Effector memory CD4-positive, alpha-beta T cell (primary cell): ENCODE data around the gene SLC25A42.
A peak's percentile ranks its signal among the peaks of the same experiment; 100 is the strongest.
"Not testable (repeated sequence)": the region's sequence is repeated elsewhere in the genome, so short reads cannot be mapped to it uniquely, and the experiment has no call there.

ENCODE experiments used
- DNase-seq, 3 donors: peaks; one replicate each; pipeline ENCODE4 v3.0.0-alpha.2; 2020
- H3K27ac ChIP-seq: 2 replicates; pipeline ENCODE4 v1.7.0; 2013; ENCODE audit warnings: mild to moderate bottlenecking, low read length, moderate library complexity; ENCODE audit not compliant: insufficient read depth, poor library complexity, severe bottlenecking
- H3K27me3 ChIP-seq: replicated peaks from 2 replicates; pipeline ENCODE4 v1.7.0; 2013; ENCODE audit warnings: mild to moderate bottlenecking, low read length; ENCODE audit not compliant: insufficient read depth, control insufficient read depth, poor library complexity, severe bottlenecking
- H3K36me3 ChIP-seq: 2 replicates; pipeline ENCODE4 v1.7.0; 2013; ENCODE audit warnings: mild to moderate bottlenecking, low read length, moderate library complexity; ENCODE audit not compliant: control insufficient read depth, insufficient read depth
- H3K4me1 ChIP-seq: 2 replicates; pipeline ENCODE4 v1.7.0; 2013; ENCODE audit warnings: low read length, mild to moderate bottlenecking; ENCODE audit not compliant: control insufficient read depth, insufficient read depth, poor library complexity, severe bottlenecking
- H3K4me3 ChIP-seq: 2 replicates; pipeline ENCODE4 v1.7.0; 2013; ENCODE audit warnings: low read length, low read depth, mild to moderate bottlenecking; ENCODE audit not compliant: insufficient read depth, poor library complexity, severe bottlenecking
- H3K9me3 ChIP-seq: 2 replicates; pipeline ENCODE4 v1.7.0; 2013; ENCODE audit warnings: mild to moderate bottlenecking, low read length, moderate library complexity; ENCODE audit not compliant: control insufficient read depth

The SLC25A42 gene

GRCh38 chr19:19145281-19145680 is 81.5 kb downstream of the SLC25A42 start:
- H3K4me1 ChIP-seq, result no peaks in the 10 kb centered on the region
- no peak overlapping the region for H3K27ac ChIP-seq
- H3K9me3 ChIP-seq, result no peaks in the 10 kb centered on the region
- DNase-seq, result no peak
- no peaks in the 10 kb centered on the region for H3K27me3 ChIP-seq
- H3K4me3 ChIP-seq, result no peak overlapping the region
- H3K36me3 ChIP-seq, result peaks cover 16% of the 10 kb centered on the region

DNA sequence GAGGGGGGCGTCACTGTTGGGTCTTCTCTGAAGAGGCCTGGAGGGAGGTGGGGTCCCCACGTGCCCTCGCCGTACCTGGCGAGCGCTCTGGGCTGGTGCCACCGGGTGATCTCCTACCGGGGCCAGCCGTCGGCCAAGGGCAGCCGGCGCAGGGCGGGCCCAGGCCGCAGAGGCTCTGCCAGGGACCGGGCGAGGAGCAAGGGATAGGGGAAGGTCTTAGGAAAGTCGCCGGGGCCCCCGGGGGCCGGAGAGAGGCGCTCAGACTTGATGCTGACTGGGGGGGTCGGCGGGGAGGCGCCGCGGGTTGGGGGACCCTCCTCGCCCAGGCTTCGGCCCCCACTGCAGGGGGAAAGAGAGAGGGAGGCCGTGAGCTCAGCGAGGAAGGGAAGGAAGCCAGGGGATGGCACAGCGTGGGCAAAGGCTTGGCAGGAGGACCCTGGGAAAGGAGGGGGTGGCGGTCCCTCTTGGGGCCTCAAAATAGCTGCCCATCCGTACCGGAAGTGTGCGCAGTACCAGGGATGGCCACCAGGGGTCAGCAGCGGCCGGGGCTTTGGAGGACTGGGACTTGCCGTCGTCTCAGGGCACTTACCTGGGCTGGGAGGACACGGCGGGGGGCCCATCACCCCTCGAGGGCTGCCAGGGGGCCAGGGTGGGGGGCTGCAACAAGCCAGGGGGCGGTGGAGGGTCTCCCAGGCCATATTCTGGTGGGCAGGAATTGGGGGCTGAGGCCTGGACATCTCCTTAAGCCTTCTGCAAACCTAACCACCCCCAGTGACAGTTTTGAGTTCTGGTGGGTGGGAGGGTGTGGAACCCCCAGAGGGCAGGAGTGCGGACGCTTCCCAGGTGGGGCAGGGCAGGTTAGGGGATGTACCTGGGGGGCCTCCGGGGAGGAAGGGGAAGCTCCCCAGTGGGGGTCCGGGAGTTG is 82.2 kb downstream of the SLC25A42 start:
- H3K9me3 ChIP-seq, result no peaks in the 10 kb centered on the region
- no peak overlapping the region for H3K4me3 ChIP-seq
- no peak overlapping the region for H3K27ac ChIP-seq
- DNase-seq, result peak; percentile 67 to 77 (median 70)
- peaks cover 16% of the 10 kb centered on the region for H3K36me3 ChIP-seq
- H3K4me1 ChIP-seq, result no peaks in the 10 kb centered on the region
- H3K27me3 ChIP-seq, result no peaks in the 10 kb centered on the region

DNA sequence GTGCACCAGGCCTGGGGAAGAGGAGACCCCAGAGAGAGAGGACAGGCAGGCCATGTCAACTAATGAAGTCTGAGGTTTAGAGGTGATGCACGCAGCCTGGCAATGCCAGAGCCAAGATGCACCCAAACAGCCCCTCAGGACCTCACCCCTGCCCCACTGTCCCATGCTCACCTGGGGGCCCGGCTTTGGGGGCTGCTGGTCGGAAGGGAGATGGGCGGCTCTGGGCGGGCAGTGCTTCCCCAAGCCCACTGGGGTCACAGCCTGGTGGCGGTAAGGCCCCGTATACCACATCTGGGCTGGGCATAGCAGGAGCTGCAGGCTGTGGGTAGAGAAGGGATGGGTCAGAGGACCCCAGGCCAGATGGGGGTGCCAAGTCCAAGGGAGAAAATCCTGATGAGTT is 83.1 kb downstream of the SLC25A42 start:
- no peak for DNase-seq
- Histone ChIP-seq H3K4me3 (no peak overlapping the region), H3K9me3 (no peaks in the 10 kb centered on the region), H3K27ac (no peak overlapping the region), H3K27me3 (no peaks in the 10 kb centered on the region), H3K4me1 (no peaks in the 10 kb centered on the region), H3K36me3 (peaks cover 16% of the 10 kb centered on the region)

DNA sequence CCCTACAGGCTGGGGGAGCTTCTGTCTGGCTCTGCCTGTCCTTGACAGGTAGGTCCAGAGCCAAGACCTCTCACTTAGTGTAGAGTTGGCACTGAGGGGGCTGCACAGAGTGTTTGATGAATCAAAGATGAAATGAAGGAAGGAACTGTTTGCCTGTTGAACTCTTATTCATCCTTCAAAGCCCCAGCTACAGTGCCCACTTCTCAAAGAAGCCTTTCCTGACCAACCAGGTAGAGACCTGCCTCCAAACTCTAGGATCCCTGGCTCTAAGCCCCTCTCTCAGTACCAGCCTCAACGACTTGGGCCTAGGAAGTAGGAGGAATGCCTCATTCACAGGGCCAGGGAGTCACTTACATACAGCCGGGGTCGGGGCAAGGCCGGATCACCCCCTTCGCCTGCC is 83.5 kb downstream of the SLC25A42 start:
- Histone ChIP-seq H3K4me3 (no peak overlapping the region), H3K9me3 (no peaks in the 10 kb centered on the region), H3K36me3 (peaks cover 16% of the 10 kb centered on the region), H3K27me3 (no peaks in the 10 kb centered on the region), H3K27ac (no peak overlapping the region), H3K4me1 (no peaks in the 10 kb centered on the region)
- no peak for DNase-seq

GRCh38 chr19:19148504-19148903 is 84.7 kb downstream of the SLC25A42 start:
- not testable (repeated sequence) for DNase-seq, H3K27ac ChIP-seq, H3K9me3 ChIP-seq, H3K27me3 ChIP-seq, H3K4me3 ChIP-seq, H3K4me1 ChIP-seq
- H3K36me3 ChIP-seq, result peaks cover 16% of the 10 kb centered on the region

DNA sequence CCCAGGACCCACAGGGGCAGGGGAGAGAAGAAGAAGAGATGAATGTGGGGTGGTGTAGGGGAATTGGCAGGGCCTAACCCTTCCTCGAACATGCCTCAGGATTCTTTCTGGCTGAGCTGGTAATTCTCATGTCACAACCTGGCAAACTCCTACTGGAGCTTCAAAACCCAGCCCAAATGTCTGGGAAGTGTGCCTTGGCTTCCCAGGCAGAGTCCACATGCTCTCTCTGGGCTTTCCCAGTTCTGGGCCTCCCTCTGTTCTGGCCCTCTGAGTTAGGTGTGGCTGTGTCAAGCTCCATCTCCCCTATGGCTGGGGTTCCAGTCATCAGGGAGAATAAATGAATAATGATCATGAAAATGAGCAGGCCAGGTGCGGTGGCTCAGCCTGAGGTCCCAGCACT is 85.6 kb downstream of the SLC25A42 start:
- Histone ChIP-seq H3K27ac (no peak overlapping the region), H3K36me3 (peaks cover 16% of the 10 kb centered on the region), H3K27me3 (no peaks in the 10 kb centered on the region), H3K4me1 (no peaks in the 10 kb centered on the region), H3K4me3 (no peak overlapping the region), H3K9me3 (no peaks in the 10 kb centered on the region)
- no peak for DNase-seq

DNA sequence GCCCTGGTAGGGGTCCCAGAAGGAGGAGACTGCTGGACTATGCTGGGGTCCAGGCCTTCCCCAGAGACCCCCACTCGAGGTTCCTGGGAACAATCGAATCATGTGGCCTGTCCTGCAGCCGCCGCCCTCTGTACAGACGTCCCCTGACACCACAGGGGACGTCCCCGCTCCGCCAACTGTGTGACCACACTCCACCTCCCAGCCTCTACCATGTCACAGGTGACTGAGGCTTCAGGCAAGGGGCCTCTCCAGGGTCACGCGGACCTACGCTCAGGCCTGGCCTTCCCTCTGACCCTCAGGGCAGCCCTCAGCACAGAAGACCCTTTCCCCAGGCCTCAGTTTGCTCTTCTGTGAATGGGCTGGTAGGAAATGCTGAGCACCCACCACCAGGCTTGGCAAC is 87.6 kb downstream of the SLC25A42 start:
- no peaks in the 10 kb centered on the region for H3K9me3 ChIP-seq
- no peaks in the 10 kb centered on the region for H3K27me3 ChIP-seq
- H3K4me1 ChIP-seq, result no peaks in the 10 kb centered on the region
- no peak overlapping the region for H3K4me3 ChIP-seq
- DNase-seq, result no peak
- H3K27ac ChIP-seq, result no peak overlapping the region
- H3K36me3 ChIP-seq, result peaks cover 16% of the 10 kb centered on the region

- no peaks in the 10 kb centered on the region for H3K9me3 ChIP-seq
- H3K36me3 ChIP-seq, result peaks cover 14% of the 10 kb centered on the region
- H3K27me3 ChIP-seq, result no peaks in the 10 kb centered on the region
- H3K27ac ChIP-seq, result no peak overlapping the region
- H3K4me1 ChIP-seq, result no peaks in the 10 kb centered on the region
- no peak for DNase-seq
- no peak overlapping the region for H3K4me3 ChIP-seq
Observed at GRCh38 chr19:19152668-19153384, 89.0 kb downstream of the SLC25A42 start.

DNA sequence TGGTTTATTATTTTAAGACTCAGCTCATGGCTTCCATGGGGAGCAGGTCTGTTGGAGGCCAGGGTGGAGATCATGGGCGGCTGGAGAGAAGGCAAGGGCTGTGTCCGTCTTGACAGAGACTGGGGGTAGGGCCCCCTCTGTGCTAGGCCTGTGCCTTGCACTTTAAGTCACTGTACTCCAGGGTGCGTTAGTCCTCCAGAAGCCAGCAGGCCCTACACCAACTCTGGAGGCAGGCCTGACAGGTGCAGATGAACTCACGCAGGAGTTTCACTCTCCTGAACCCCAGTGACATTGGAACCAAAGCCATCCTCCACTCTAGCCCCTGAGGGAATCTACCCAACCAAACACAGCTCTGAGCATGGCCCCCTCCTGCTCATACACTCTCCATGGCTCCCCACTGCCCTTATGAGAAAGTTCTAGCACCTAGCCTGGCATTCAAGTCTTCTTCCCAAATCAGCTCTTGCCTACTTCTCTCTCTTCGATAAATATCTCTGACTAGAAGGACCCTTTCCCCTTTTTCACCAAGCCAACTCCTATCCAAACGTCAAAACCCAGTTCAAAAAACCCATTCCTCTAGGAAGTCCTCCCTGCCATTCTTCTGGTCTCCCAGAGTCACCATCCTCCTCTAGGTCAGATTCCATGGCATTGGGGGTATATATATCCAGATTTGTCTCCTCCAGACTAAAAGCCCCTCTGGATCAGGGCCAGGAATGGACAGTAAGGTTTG is 91.1 kb downstream of the SLC25A42 start:
- Histone ChIP-seq H3K27me3 (no peaks in the 10 kb centered on the region), H3K9me3 (no peaks in the 10 kb centered on the region), H3K36me3 (peaks cover 10% of the 10 kb centered on the region), H3K4me1 (no peaks in the 10 kb centered on the region), H3K27ac (no peak overlapping the region), H3K4me3 (no peak overlapping the region)
- DNase-seq, result no peak
